SK-N-SH (cell line): Measurements from ENCODE around the gene EPB41L4A. TPM values are rescaled to one million over a fixed set of nuclear protein-coding genes. Genes with fewer than 3 reads are reported as not detected.
"Not testable (repeated sequence)": the region's sequence is repeated elsewhere in the genome, so short reads cannot be mapped to it uniquely, and the experiment has no call there.

Source experiments
- CTCF ChIA-PET: fragments of 300-600, 350-600 bp; formaldehyde crosslinking; extraction: SDS; loops from one replicate; lab custom pipeline; 2021; lab: Yijun Ruan, JAX
- POLR2A ChIA-PET: fragments of 350-600 bp; sonication (Branson Sonifier 250); formaldehyde crosslinking; extraction: SDS; loops from one replicate; lab custom pipeline; 2020; ENCODE audit warnings: antibody characterized with exemption, inconsistent platforms; lab: Yijun Ruan, JAX
- DNase-seq: peaks from one replicate; pipeline ENCODE4 v3.0.0; 2012
- H2AFZ ChIP-seq: fragments of 200-600 bp; sonication (generic); 2 replicates; pipeline ENCODE4 v1.8.1; 2016; ENCODE audit warnings: antibody characterized with exemption, mild to moderate bottlenecking, low read depth
- H3F3A ChIP-seq: fragments of 200-600 bp; sonication (generic); replicated peaks from 2 replicates; pipeline ENCODE3; 2016; ENCODE audit warnings: antibody characterized with exemption, mild to moderate bottlenecking; ENCODE audit not compliant: insufficient read depth
- H3K27ac ChIP-seq, 2 experiments: fragments of 200-500 bp in 1 of 2; fragments of 200-600 bp in 1 of 2; sonication (Bioruptor generic) in 1 of 2; sonication (generic), shearing (Covaris generic) in 1 of 2; 2 replicates each; pipeline versions ENCODE4 v1.5.1 to v1.6.1; 2014 to 2016; ENCODE audit warnings: low read depth in 2 of 2, inconsistent platforms in 1 of 2, low read length in 1 of 2, mild to moderate bottlenecking in 1 of 2, mixed read lengths in 1 of 2
- H3K27me3 ChIP-seq: fragments of 200-600 bp; sonication (generic), shearing (Covaris generic); 2 replicates; pipeline ENCODE4 v1.6.1; 2016; ENCODE audit warnings: mixed run types; ENCODE audit not compliant: insufficient read depth
- H3K36me3 ChIP-seq, 2 experiments: fragments of 200-500 bp in 1 of 2; fragments of 200-600 bp in 1 of 2; sonication (Bioruptor generic) in 1 of 2; sonication (generic) in 1 of 2; replicated peaks in 1 of 2; 2 replicates each; pipeline versions ENCODE3 to v1.5.1; 2014 to 2016; ENCODE audit warnings: low read length in 1 of 2, mild to moderate bottlenecking in 1 of 2; ENCODE audit not compliant: insufficient read depth in 2 of 2, control insufficient read depth in 1 of 2
- H3K4me1 ChIP-seq, 2 experiments: fragments of 200-500 bp in 1 of 2; fragments of 200-600 bp in 1 of 2; sonication (Bioruptor generic) in 1 of 2; sonication (generic), shearing (Covaris generic) in 1 of 2; 2 replicates each; pipeline versions ENCODE4 v1.5.1 to v1.6.1; 2014 to 2016; ENCODE audit warnings: low read depth in 1 of 2, low read length in 1 of 2, mixed run types in 1 of 2; ENCODE audit not compliant: insufficient read depth in 2 of 2, control insufficient read depth in 1 of 2
- H3K4me2 ChIP-seq: fragments of 200-600 bp; sonication (generic), shearing (Covaris generic); 2 replicates; pipeline ENCODE4 v1.6.1; 2017; ENCODE audit warnings: mixed run types
- H3K4me3 ChIP-seq, 2 experiments: fragments of 200-500 bp in 1 of 2; fragments of 200-600 bp in 1 of 2; sonication (Bioruptor generic) in 1 of 2; sonication (generic), shearing (Covaris generic) in 1 of 2; 2 replicates each; pipeline versions ENCODE4 v1.5.1 to v1.8.1; 2014 to 2016; ENCODE audit warnings: low read depth in 2 of 2, inconsistent platforms in 1 of 2, low read length in 1 of 2, mild to moderate bottlenecking in 1 of 2, mixed read lengths in 1 of 2, moderate library complexity in 1 of 2
- H3K79me2 ChIP-seq: fragments of 200-600 bp; sonication (generic); 2 replicates; pipeline ENCODE4 v1.8.1; 2017; ENCODE audit warnings: mild to moderate bottlenecking; ENCODE audit not compliant: insufficient read depth
- H3K9ac ChIP-seq: fragments of 200-600 bp; sonication (generic); 2 replicates; pipeline ENCODE4 v1.6.1; 2017; ENCODE audit warnings: mixed run types
- H3K9me2 ChIP-seq: fragments of 200-600 bp; sonication (generic); 2 replicates; pipeline ENCODE4 v1.6.1; 2017; ENCODE audit warnings: mixed run types
- H3K9me3 ChIP-seq: fragments of 200-600 bp; sonication (generic); 2 replicates; pipeline ENCODE4 v1.6.1; 2017; ENCODE audit warnings: mixed run types, mild to moderate bottlenecking, moderate library complexity
- H4K20me1 ChIP-seq: fragments of 200-600 bp; sonication (generic); 2 replicates; pipeline ENCODE4 v1.6.1; 2017; ENCODE audit warnings: mild to moderate bottlenecking, mixed run types; ENCODE audit not compliant: insufficient read depth
- ELF1 ChIP-seq: IDR thresholded peaks from 2 replicates; pipeline ENCODE4 v1.4.0; 2012
- FOSL2 ChIP-seq: IDR thresholded peaks from 2 replicates; pipeline ENCODE4 v1.4.0; 2012; ENCODE audit warnings: low read depth, mild to moderate bottlenecking, moderate library complexity, borderline replicate concordance
- FOXJ3 ChIP-seq: sonication (generic); formaldehyde crosslinking; IDR thresholded peaks from 2 replicates; pipeline ENCODE4 v1.5.1; 2020; ENCODE audit warnings: mild to moderate bottlenecking, missing genetic modification reagents
- FOXM1 ChIP-seq: IDR thresholded peaks from 2 replicates; pipeline ENCODE4 v1.4.0; 2012; ENCODE audit warnings: low read depth, mild to moderate bottlenecking
- MAX ChIP-seq: IDR thresholded peaks from 2 replicates; pipeline ENCODE4 v1.4.0; 2012; ENCODE audit warnings: low read depth
- NFIC ChIP-seq: IDR thresholded peaks from 2 replicates; pipeline ENCODE4 v1.4.0; 2012; ENCODE audit warnings: borderline replicate concordance
- POLR2AphosphoS5 ChIP-seq: IDR thresholded peaks from 2 replicates; pipeline ENCODE4 v1.6.1; 2012; ENCODE audit warnings: low read depth, low read length
- RXRA ChIP-seq: IDR thresholded peaks from 2 replicates; pipeline ENCODE4 v1.4.0; 2012; ENCODE audit warnings: low read depth, mild to moderate bottlenecking, borderline replicate concordance
- TAF1 ChIP-seq: IDR thresholded peaks from 2 replicates; pipeline ENCODE4 v1.6.1; 2012; ENCODE audit warnings: low read depth, mild to moderate bottlenecking, low read length, moderate library complexity, borderline replicate concordance
- TCF12 ChIP-seq: IDR thresholded peaks from 2 replicates; pipeline ENCODE4 v1.4.0; 2012
- TEAD4 ChIP-seq: IDR thresholded peaks from 2 replicates; pipeline ENCODE4 v1.4.0; 2012; ENCODE audit warnings: mild to moderate bottlenecking, borderline replicate concordance; ENCODE audit not compliant: insufficient read depth
- WGBS: methylation state at CpG from one replicate; pipeline ENCODE4 v1.1.6; 2017; ENCODE audit warnings: low lambda C conversion rate; 5-methylcytosine and 5-hydroxymethylcytosine counted together
- polyA plus RNA-seq, 3 experiments: library from polyadenylated mRNA; depleted of rRNA; stranded (reverse); fragments of >200 nt; gene quantifications; 2 replicates each; pipeline ENCODE4 v1.2.3, GENCODE V29; 2012
- TF ChIP-seq, protein P1 (sequence below): fragments of 150-350 bp; IDR thresholded peaks from 2 replicates; pipeline ENCODE4 v1.6.1; 2016; ENCODE audit warnings: mild to moderate bottlenecking, low read depth, low read length
- TF ChIP-seq, protein P2 (sequence below): IDR thresholded peaks from 2 replicates; pipeline ENCODE4; 2012
- TF ChIP-seq, protein P3 (sequence below): fragments of 150-350 bp; IDR thresholded peaks from 2 replicates; pipeline ENCODE4 v1.6.1; 2017; ENCODE audit warnings: antibody characterized with exemption, low read length, low read depth, borderline replicate concordance

The EPB41L4A gene
- polyA plus RNA-seq (2012; rRNA removed) = 0.07 and 0.31 TPM in 2 replicates
- 0.13 and 0.14 TPM in 2 replicates for polyA plus RNA-seq (2012; cell fraction: cytosol; rRNA removed)
- 0.18 TPM in 2 replicates for polyA plus RNA-seq (2012; cell fraction: nucleus; rRNA removed)

GRCh38 chr5:112419164-112419985 lies at the start of gene EPB41L4A:
TSS of gene EPB41L4A (minus strand) at chr5:112419277. CDS start at chr5:112419039, 238 bp downstream.
- TF ChIP-seq NFIC (no peak), FOXJ3 (CRISPR knock-in tag) (no peak), TEAD4 (no peak), FOSL2 (no peak), ELF1 (no peak), TCF12 (no peak), POLR2AphosphoS5 (no peak), MAX (no peak), TAF1 (no peak)
- TF ChIP-seq, protein P1, sequence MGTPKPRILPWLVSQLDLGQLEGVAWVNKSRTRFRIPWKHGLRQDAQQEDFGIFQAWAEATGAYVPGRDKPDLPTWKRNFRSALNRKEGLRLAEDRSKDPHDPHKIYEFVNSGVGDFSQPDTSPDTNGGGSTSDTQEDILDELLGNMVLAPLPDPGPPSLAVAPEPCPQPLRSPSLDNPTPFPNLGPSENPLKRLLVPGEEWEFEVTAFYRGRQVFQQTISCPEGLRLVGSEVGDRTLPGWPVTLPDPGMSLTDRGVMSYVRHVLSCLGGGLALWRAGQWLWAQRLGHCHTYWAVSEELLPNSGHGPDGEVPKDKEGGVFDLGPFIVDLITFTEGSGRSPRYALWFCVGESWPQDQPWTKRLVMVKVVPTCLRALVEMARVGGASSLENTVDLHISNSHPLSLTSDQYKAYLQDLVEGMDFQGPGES = no peak
- TF ChIP-seq, protein P2, sequence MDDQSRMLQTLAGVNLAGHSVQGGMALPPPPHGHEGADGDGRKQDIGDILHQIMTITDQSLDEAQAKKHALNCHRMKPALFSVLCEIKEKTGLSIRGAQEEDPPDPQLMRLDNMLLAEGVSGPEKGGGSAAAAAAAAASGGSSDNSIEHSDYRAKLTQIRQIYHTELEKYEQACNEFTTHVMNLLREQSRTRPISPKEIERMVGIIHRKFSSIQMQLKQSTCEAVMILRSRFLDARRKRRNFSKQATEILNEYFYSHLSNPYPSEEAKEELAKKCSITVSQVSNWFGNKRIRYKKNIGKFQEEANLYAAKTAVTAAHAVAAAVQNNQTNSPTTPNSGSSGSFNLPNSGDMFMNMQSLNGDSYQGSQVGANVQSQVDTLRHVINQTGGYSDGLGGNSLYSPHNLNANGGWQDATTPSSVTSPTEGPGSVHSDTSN = no peak
- POLR2A ChIA-PET = interaction anchor here (2.6 kb wide), 1 partner anchor 259 kb away, joined by 10 read pairs; no protein-coding TSS in a partner anchor

DNA sequence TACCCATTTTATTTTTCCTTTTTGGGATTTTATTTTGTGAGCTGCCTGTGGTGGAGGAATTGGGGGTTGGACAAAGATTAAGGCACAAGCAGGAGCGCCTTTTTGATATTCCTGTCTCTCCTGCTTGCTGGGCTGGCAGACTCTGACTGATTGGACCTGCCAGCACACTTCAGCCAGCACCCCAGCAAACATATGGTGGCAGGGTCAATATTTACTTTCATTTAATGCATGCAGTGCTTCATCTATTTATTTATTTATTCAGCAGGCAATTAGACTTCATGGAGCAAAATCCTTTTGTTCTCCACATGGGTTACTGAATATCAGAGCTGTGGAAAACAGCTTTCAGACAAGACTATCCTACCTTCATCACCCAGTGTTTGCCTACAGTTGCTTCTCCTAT lies 48.4 kb upstream of the EPB41L4A start:
- Histone ChIP-seq H3K9ac (no peak overlapping the region), H3K27ac (no peak overlapping the region), H3F3A (no peaks in the 10 kb centered on the region), H2AFZ (no peak overlapping the region), H3K9me3 (no peaks in the 10 kb centered on the region), H3K4me2 (no peak overlapping the region), H3K27me3 (no peaks in the 10 kb centered on the region; the same call in 1 of the 2 replicates), H3K4me3 (no peak overlapping the region), H3K79me2 (no peaks in the 10 kb centered on the region), H3K36me3 (no peaks in the 10 kb centered on the region), H3K9me2 (no peaks in the 10 kb centered on the region), H3K4me1 (no peaks in the 10 kb centered on the region), H4K20me1 (no peaks in the 10 kb centered on the region)
- CTCF ChIA-PET = interaction anchor here (0.6 to 1.5 kb wide), 4 partner anchors 12 to 957 kb away, joined by 3 to 5 read pairs (median 3); no protein-coding TSS in a partner anchor
- TF ChIP-seq, protein P3, sequence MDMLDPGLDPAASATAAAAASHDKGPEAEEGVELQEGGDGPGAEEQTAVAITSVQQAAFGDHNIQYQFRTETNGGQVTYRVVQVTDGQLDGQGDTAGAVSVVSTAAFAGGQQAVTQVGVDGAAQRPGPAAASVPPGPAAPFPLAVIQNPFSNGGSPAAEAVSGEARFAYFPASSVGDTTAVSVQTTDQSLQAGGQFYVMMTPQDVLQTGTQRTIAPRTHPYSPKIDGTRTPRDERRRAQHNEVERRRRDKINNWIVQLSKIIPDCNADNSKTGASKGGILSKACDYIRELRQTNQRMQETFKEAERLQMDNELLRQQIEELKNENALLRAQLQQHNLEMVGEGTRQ = no peak
- TF ChIP-seq RXRA (no peak), FOXM1 (no peak)
- POLR2A ChIA-PET = no interaction called here
- 25% methylated on average over 1 of the region's 1 CpG for WGBS
- DNase-seq = no peak

More at GRCh38 chr5:112419164-112419985, at the start of gene EPB41L4A:
- Histone ChIP-seq H3K4me2 (peak within 1 kb of the TSS; percentile 88), H3K9me2 (no peaks in the 10 kb centered on the region), H3K9me3 (no peaks in the 10 kb centered on the region), H3K79me2 (no peaks in the 10 kb centered on the region), H3K4me3 (peak within 1 kb of the TSS; percentile 61 to 65), H3F3A (no peaks in the 10 kb centered on the region), H3K4me1 (peaks cover 0 to 5% of the 10 kb centered on the region in 2 experiments; a peak in 2 of 4 replicates), H3K9ac (no peak within 1 kb of the TSS), H3K27ac (peak within 1 kb of the TSS in 1 of 2 experiments; percentile 47; a peak in 2 of 4 replicates), H4K20me1 (no peaks in the 10 kb centered on the region), H3K36me3 (no peaks in the 10 kb centered on the region), H2AFZ (peak within 1 kb of the TSS; percentile 81), H3K27me3 (peaks cover 27% of the 10 kb centered on the region)
- no CpG with 5 or more reads among the region's 103 CpGs for WGBS
- CTCF ChIA-PET = interaction anchor here (0.6 to 9.5 kb wide), 53 partner anchors 9 to 888 kb away, joined by 3 to 149 read pairs (median 6); no protein-coding TSS in a partner anchor
- DNase-seq = peak; percentile 77

DNA sequence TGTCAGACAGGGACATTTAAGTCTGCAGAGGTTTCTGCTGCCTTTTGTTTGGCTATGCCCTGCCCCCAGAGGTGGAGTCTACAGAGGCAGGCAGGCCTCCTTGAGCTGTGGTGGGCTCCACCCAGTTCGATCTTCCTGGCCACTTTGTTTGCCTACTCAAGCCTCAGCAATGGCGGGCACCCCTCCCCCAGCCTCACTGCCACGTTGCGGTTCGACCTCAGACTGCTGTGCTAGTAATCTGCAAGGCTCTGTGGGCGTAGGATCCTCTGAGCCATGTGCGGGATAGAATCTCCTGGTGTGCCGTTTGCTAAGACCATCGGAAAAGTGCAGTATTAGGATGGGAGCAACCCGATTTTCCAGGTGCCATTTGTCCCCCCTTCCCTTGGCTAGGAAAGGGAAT lies 47.2 kb upstream of the EPB41L4A start:
- H3K27ac ChIP-seq, H3K4me2 ChIP-seq, H2AFZ ChIP-seq, H3K9ac ChIP-seq, H3K36me3 ChIP-seq, H3K4me1 ChIP-seq, H3K9me2 ChIP-seq, H3K27me3 ChIP-seq, H3F3A ChIP-seq, H3K79me2 ChIP-seq, H3K9me3 ChIP-seq, H4K20me1 ChIP-seq, POLR2A ChIA-PET, H3K4me3 ChIP-seq, DNase-seq: not testable (repeated sequence)
- 36% methylated on average over 10 of the region's 10 CpGs for WGBS
- CTCF ChIA-PET = interaction anchor here (1.0 kb wide), 1 partner anchor 26 kb away, joined by 5 read pairs; no protein-coding TSS in a partner anchor
